Heart left ventricle (tissue), 16 donors: ENCODE data around the gene DNM2. TPM values are rescaled to one million over a fixed set of nuclear protein-coding genes. Genes with fewer than 3 reads are reported as not detected.

Experiments
- ATAC-seq, 4 donors: fragments of 200-7000 bp; cut with Tn5 transposase; one replicate each; pipeline ENCODE4 v1.9.1; 2020 to 2022; ENCODE audit warnings: moderate library complexity in 4 of 4, mild to moderate bottlenecking in 3 of 4, moderate number of reproducible peaks in 1 of 4
- DNase-seq, 5 donors: peaks; one replicate each; pipeline ENCODE4 v3.0.0-alpha.2; 2020
- H3K27ac ChIP-seq, 12 donors: fragments of 200-600 bp; sonication (generic) in 4 of 12; one replicate each; pipeline versions ENCODE4 v1.5.0 to v1.8.0; 2016 to 2022; ENCODE audit warnings: mild to moderate bottlenecking in 2 of 12
- H3K27me3 ChIP-seq, 9 donors: fragments of 200-600 bp; sonication (generic) in 2 of 9; one replicate each; pipeline versions ENCODE4 v1.5.1 to v1.8.0; 2016 to 2022; ENCODE audit warnings: mild to moderate bottlenecking in 3 of 9
- H3K36me3 ChIP-seq, 9 donors: fragments of 200-600 bp; sonication (generic) in 2 of 9; one replicate each; pipeline versions ENCODE4 v1.5.0 to v1.8.0; 2018 to 2022; ENCODE audit warnings: mild to moderate bottlenecking in 2 of 9
- H3K4me1 ChIP-seq, 12 donors: fragments of 200-600 bp; sonication (generic) in 4 of 12; one replicate each; pipeline versions ENCODE4 v1.5.0 to v1.8.0; 2016 to 2022; ENCODE audit warnings: mild to moderate bottlenecking in 3 of 12
- H3K4me3 ChIP-seq, 12 donors: fragments of 200-600 bp; sonication (generic) in 4 of 12; one replicate each; pipeline versions ENCODE4 v1.5.0 to v1.8.0; 2017 to 2022; ENCODE audit warnings: mild to moderate bottlenecking in 9 of 12, moderate library complexity in 4 of 12
- H3K9me3 ChIP-seq, 12 donors: fragments of 200-600 bp; sonication (generic) in 4 of 12; one replicate each; pipeline versions ENCODE4 v1.5.0 to v1.8.0; 2016 to 2022; ENCODE audit warnings: mild to moderate bottlenecking in 1 of 12
- CTCF ChIP-seq, 12 donors: fragments of 200-600 bp; sonication (generic) in 4 of 12; IDR thresholded peaks; one replicate each; pipeline versions ENCODE4 v1.5.0 to v1.8.0; 2018 to 2022; ENCODE audit warnings: antibody characterized with exemption in 12 of 12, mild to moderate bottlenecking in 5 of 12
- POLR2A ChIP-seq, 2 donors: fragments of 450-650 bp; IDR thresholded peaks; one replicate each; pipeline ENCODE4 v1.6.1; 2017; ENCODE audit warnings: antibody characterized with exemption in 2 of 2, mild to moderate bottlenecking in 2 of 2, moderate library complexity in 2 of 2
- WGBS, 4 donors: extraction: QIAGEN DNeasy Blood & Tissue Kit in 2 of 4; methylation state at CpG; one replicate each; pipeline versions ENCODE4 v1.1.5 to v1.1.7; 2013 to 2018; 5-methylcytosine and 5-hydroxymethylcytosine counted together
- intact Hi-C, 10 donors: fragments of 100-400 bp; cut with DNase I; formaldehyde crosslinking; loops; one replicate each; pipeline versions ENCODE4 v1.11.1 to v1.14.2; 2022
- polyA plus RNA-seq, 2 donors: library from polyadenylated mRNA; stranded (reverse); fragments of 200-250 nt; gene quantifications; one replicate each; pipeline ENCODE4 v1.2.3, GENCODE V29; 2013
- total RNA-seq, 9 donors: library from RNA; depleted of rRNA in 2 of 9; stranded (reverse); fragments of >200 nt in 2 of 9; fragmentation: NEBNext Ultra II Directional in 3 of 9; extraction: Animal tissue kit (Norgen Biotek cat#: 25700) in 3 of 9; gene quantifications; one replicate each; pipeline versions ENCODE4 v1.1.0 to v1.2.4, GENCODE V29; 2016 to 2023
- donor health status: ischemic (EF 13 %, LVEDD 7.1; RV severe dilation, severe dysfunction).
- donor health status: healthy with polysubstance abuse.
- donor health status: DM: no; HTN: yes; CAD: no.
- donor health status: DM: no; HTN: no; CAD: no.
- donor health status: ischemic (EF 25% LVEDD 6.9; RV normal size, moderate dysfunction).
- donor health status: ischemic (EF 25% LVEDD 5.7; RV mildly dilated, moderate dysfunction).
- donor health status: healthy.
- donor health status: DM: yes; HTN: yes; CAD: no.
- donor health status: ischemic (EF 35%, LVEDD 5.7; RV mildly dilated, moderate dysfunction).
- donor health status: nonischemic (EF 11% LVEDD 7.7; RV severe dilation, severe dysfunction).
- donor health status: DM: yes; HTN: yes; CAD: no.
- donor health status: PGD.
- donor health status: ischemic (EF 29% LVEDD 5.4; RV normal size, mild dysfunction).
- donor health status: nonischemic (EF 23%, LVEDD 6.1; RV moderate dilation, normal function).

Gene DNM2
- total and polyA plus RNA-seq, 11 donors, result 98.9 to 204 (median 131) TPM

GRCh38 chr19:10805065-10805757 is 87.3 kb downstream of the DNM2 start:
- Histone ChIP-seq H3K4me1 (peaks cover 0 to 37% (median 8%) of the 10 kb centered on the region in 12 donors), H3K27me3 (no peaks in the 10 kb centered on the region), H3K4me3 (no peak overlapping the region), H3K9me3 (no peaks in the 10 kb centered on the region), H3K27ac (no peak overlapping the region), H3K36me3 (peaks cover 5 to 97% (median 93%) of the 10 kb centered on the region in 9 donors)
- ATAC-seq, result no peak
- DNase-seq, result no peak
- intact Hi-C loops, result no loop called here
- no peak for TF ChIP-seq POLR2A (IDR thresholded peaks at IDR 0.05)
- no peak for TF ChIP-seq CTCF (IDR thresholded peaks at IDR 0.05)
- 87 to 94% (median 91%) methylated on average over 11 of the region's 11 CpGs for WGBS, 4 donors

GRCh38 chr19:10805758-10806247 is 87.9 kb downstream of the DNM2 start:
- H3K27me3 ChIP-seq, result no peaks in the 10 kb centered on the region
- peaks cover 5 to 99% (median 93%) of the 10 kb centered on the region in 9 donors for H3K36me3 ChIP-seq
- WGBS, 4 donors, result 82 to 94% (median 92%) methylated on average over 11 of the region's 11 CpGs
- DNase-seq (no peak), ATAC-seq (no peak)
- H3K9me3 ChIP-seq, result no peaks in the 10 kb centered on the region
- TF ChIP-seq POLR2A (IDR thresholded peaks at IDR 0.05) (no peak), CTCF (IDR thresholded peaks at IDR 0.05) (no peak)
- no peak overlapping the region for H3K4me3 ChIP-seq
- intact Hi-C loops, result no loop called here
- no peak overlapping the region for H3K27ac ChIP-seq
- peaks cover 0 to 37% (median 2%) of the 10 kb centered on the region in 12 donors for H3K4me1 ChIP-seq

- no peak for DNase-seq
- peaks cover under 1 to 97% (median 92%) of the 10 kb centered on the region in 9 donors for H3K36me3 ChIP-seq
Measured at GRCh38 chr19:10808937-10809649, 91.2 kb downstream of the DNM2 start.

More at GRCh38 chr19:10808937-10809649, 91.2 kb downstream of the DNM2 start:
- ATAC-seq, result peak in 2 of 4 donors; percentile 6 to 9
- TF ChIP-seq POLR2A (IDR thresholded peaks at IDR 0.05) (no peak), CTCF (IDR thresholded peaks at IDR 0.05) (no peak)
- Histone ChIP-seq H3K4me3 (no peak overlapping the region), H3K27me3 (no peaks in the 10 kb centered on the region), H3K27ac (peak overlapping the region in 1 of 12 donors; percentile 74), H3K4me1 (peaks cover 0 to 68% (median 0%) of the 10 kb centered on the region in 12 donors), H3K9me3 (no peaks in the 10 kb centered on the region)
- 82 to 88% (median 84%) methylated on average over 10 of the region's 10 CpGs for WGBS, 4 donors
- intact Hi-C loops, result no loop called here
